Endothelial cell of umbilical vein (primary cell): Measurements from ENCODE around the gene STK38L. TPM values are rescaled to one million over a fixed set of nuclear protein-coding genes. Genes with fewer than 3 reads are reported as not detected.

Experiments
- BruUV-seq: library from RNA; stranded (reverse); fragments of 400-500 nt; replicated peaks from 2 replicates; lab custom pipeline; 2021; lab: Mats Ljungman, UMichigan
- CTCF ChIA-PET: fragments of 300-600, 350-600 bp; sonication (Branson Sonifier 250); formaldehyde crosslinking; loops from one replicate; lab custom pipeline; 2021; ENCODE audit warnings: antibody characterized with exemption, inconsistent platforms; lab: Charles Lee
- POLR2A ChIA-PET: fragments of 300-600, 350-600 bp; sonication (Branson Sonifier 250); formaldehyde crosslinking; loops from one replicate; lab custom pipeline; 2021; ENCODE audit warnings: antibody characterized with exemption, inconsistent platforms; lab: Charles Lee
- DNase-seq: peaks from one replicate; pipeline ENCODE4 v3.0.0-alpha.2; 2011; ENCODE audit warnings: low read depth, low spot score
- FAIRE-seq: peaks from 2 replicates; lab custom pipeline; 2011; peaks lifted over from hg19 to GRCh38; lab: Jason Lieb, UNC
- H2AFZ ChIP-seq: 2 replicates; pipeline ENCODE4 v1.6.0; 2012; ENCODE audit warnings: low read depth, low read length, control low read depth, inconsistent platforms
- H3K27ac ChIP-seq: 2 replicates; pipeline ENCODE4 v1.5.1; 2011; ENCODE audit warnings: low read depth, mild to moderate bottlenecking, control low read depth, low read length, moderate library complexity; ENCODE audit not compliant: insufficient read depth
- H3K27me3 ChIP-seq, 2 experiments: 2 replicates each; pipeline versions ENCODE4 v1.6.0 to v1.6.1; 2011; ENCODE audit warnings: low read length in 2 of 2, mixed read lengths in 1 of 2; ENCODE audit not compliant: control insufficient read depth in 2 of 2, insufficient read depth in 2 of 2
- H3K36me3 ChIP-seq, 2 experiments: 2 replicates in 1 of 2; 3 replicates in 1 of 2; pipeline ENCODE4 v1.5.1; 2011; ENCODE audit warnings: low read length in 2 of 2, mild to moderate bottlenecking in 1 of 2, moderate library complexity in 1 of 2; ENCODE audit not compliant: control insufficient read depth in 2 of 2, insufficient read depth in 2 of 2; ENCODE audit errors: extremely low read depth in 1 of 2
- H3K4me1 ChIP-seq: 3 replicates; pipeline ENCODE4 v1.5.1; 2011; ENCODE audit warnings: mild to moderate bottlenecking, low read length; ENCODE audit not compliant: control insufficient read depth, insufficient read depth; ENCODE audit errors: extremely low read depth
- H3K4me2 ChIP-seq: 2 replicates; pipeline ENCODE4 v1.6.1; 2011; ENCODE audit warnings: low read length, control low read depth, mixed read lengths; ENCODE audit not compliant: insufficient read depth
- H3K4me3 ChIP-seq, 3 experiments: fragments of 200-600 bp in 1 of 3; sonication (generic), shearing (Covaris generic) in 1 of 3; replicated peaks in 1 of 3; 2 replicates each; pipeline ENCODE4 v1.5.1; 2011 to 2016; ENCODE audit warnings: control low read depth in 3 of 3, low read length in 3 of 3, mild to moderate bottlenecking in 2 of 3, inconsistent platforms in 1 of 3, low read depth in 1 of 3, moderate library complexity in 1 of 3; ENCODE audit not compliant: insufficient read depth in 1 of 3
- H3K79me2 ChIP-seq: 2 replicates; pipeline ENCODE4 v1.6.0; 2012; ENCODE audit warnings: low read length, inconsistent platforms; ENCODE audit not compliant: control insufficient read depth, insufficient read depth
- H3K9ac ChIP-seq: replicated peaks from 2 replicates; pipeline ENCODE3; 2011; ENCODE audit warnings: low read length, control low read depth; ENCODE audit not compliant: insufficient read depth; ENCODE audit errors: extremely low read depth
- H3K9me1 ChIP-seq: replicated peaks from 3 replicates; pipeline ENCODE4 v1.6.0; 2011; ENCODE audit warnings: mild to moderate bottlenecking, low read length; ENCODE audit not compliant: control insufficient read depth, insufficient read depth; ENCODE audit errors: extremely low read depth
- H3K9me3 ChIP-seq: replicated peaks from 2 replicates; pipeline ENCODE4 v1.5.1; 2012; ENCODE audit warnings: low read length, inconsistent platforms; ENCODE audit not compliant: control insufficient read depth, insufficient read depth
- H4K20me1 ChIP-seq: replicated peaks from 2 replicates; pipeline ENCODE3; 2011; ENCODE audit warnings: mild to moderate bottlenecking, low read length; ENCODE audit not compliant: control insufficient read depth, insufficient read depth; ENCODE audit errors: extremely low read depth
- CTCF ChIP-seq, 2 donors: IDR thresholded peaks; 1 replicate in 1 of 2; 2 replicates in 1 of 2; pipeline ENCODE4 v1.5.1; 2011; ENCODE audit warnings: low read length in 2 of 2, mild to moderate bottlenecking in 2 of 2, moderate library complexity in 2 of 2, control low read depth in 1 of 2, inconsistent platforms in 1 of 2, low read depth in 1 of 2; ENCODE audit not compliant: insufficient read depth in 1 of 2; ENCODE audit errors: extremely low read depth in 1 of 2
- EZH2 ChIP-seq: IDR thresholded peaks from 2 replicates; pipeline ENCODE4 v1.6.1; 2012; ENCODE audit warnings: borderline replicate concordance, low read depth, mild to moderate bottlenecking, moderate library complexity, low read length, inconsistent platforms; ENCODE audit not compliant: severe bottlenecking
- FOS ChIP-seq: IDR thresholded peaks from 2 replicates; pipeline ENCODE4 v1.6.1; 2011; ENCODE audit warnings: mild to moderate bottlenecking, low read length, moderate library complexity, borderline replicate concordance; ENCODE audit not compliant: insufficient read depth
- GATA2 ChIP-seq: IDR thresholded peaks from 2 replicates; pipeline ENCODE4 v1.7.0; 2011; ENCODE audit warnings: low read depth, mild to moderate bottlenecking, moderate library complexity, mixed read lengths, low read length; ENCODE audit not compliant: insufficient read length, insufficient read depth
- JUN ChIP-seq: IDR thresholded peaks from 2 replicates; pipeline ENCODE4 v1.6.1; 2011; ENCODE audit warnings: borderline replicate concordance, low read depth; ENCODE audit not compliant: insufficient read length, insufficient read depth
- MAX ChIP-seq: IDR thresholded peaks from 2 replicates; pipeline ENCODE4 v1.6.1; 2011; ENCODE audit not compliant: insufficient read depth, insufficient read length
- MYC ChIP-seq: IDR thresholded peaks from one replicate; pipeline ENCODE4 v1.6.1; 2011; ENCODE audit warnings: mild to moderate bottlenecking, low read depth, low read length
- POLR2A ChIP-seq: IDR thresholded peaks from 2 replicates; pipeline ENCODE4 v1.6.1; 2012; ENCODE audit warnings: low read depth, mild to moderate bottlenecking, control low read depth, low read length
- POLR2AphosphoS5 ChIP-seq: IDR thresholded peaks from 2 replicates; pipeline ENCODE4 v1.6.1; 2012; ENCODE audit warnings: low read depth, mild to moderate bottlenecking, control low read depth, low read length, moderate library complexity; ENCODE audit not compliant: insufficient read depth
- dilution Hi-C: fragments of 300-500 bp; cut with MboI; formaldehyde crosslinking; loops from one replicate; pipeline ENCODE4 v1.15.0; 2019; ENCODE audit warnings: low sequenced_read_pairs; ENCODE audit not compliant: extremely low pct_ligation_motif_present
- intact Hi-C: fragments of 100-400 bp; cut with micrococcal nuclease; formaldehyde crosslinking; loops from one replicate; pipeline ENCODE4 v1.10.0; 2022
- polyA plus RNA-seq, 4 experiments: library from polyadenylated mRNA; depleted of rRNA in 3 of 4; stranded (reverse) in 3 of 4; unstranded in 1 of 4; fragments of >200 nt; gene quantifications; 2 replicates each; pipeline versions ENCODE4 v1.2.1 to v1.2.3, GENCODE V29; 2011 to 2012; ENCODE audit warnings: missing spikeins in 1 of 4
- total RNA-seq: library from RNA; stranded (reverse); gene quantifications from 2 replicates; pipeline ENCODE4 v1.2.3, GENCODE V29; 2021

STK38L gene
- total and polyA plus RNA-seq, 2 donors (not counting 3 experiments of a cell fraction or from before 2014, with no cell fraction given) = 14.7 to 58.4 TPM

- peak overlapping the region; percentile 92 for H3K4me2 ChIP-seq
- H3K36me3 ChIP-seq = no peaks in the 10 kb centered on the region
- no peaks in the 10 kb centered on the region for H4K20me1 ChIP-seq
- TSS peak; percentile 87 for BruUV-seq
- H3K9ac ChIP-seq = peak overlapping the region; percentile 57
- H3K79me2 ChIP-seq = peaks cover 2% of the 10 kb centered on the region
- DNase-seq = no peak
- peak overlapping the region in 1 of 3 experiments; percentile 40 for H3K4me3 ChIP-seq
- TF ChIP-seq FOS (no peak), JUN (no peak), POLR2A (no peak), POLR2AphosphoS5 (no peak), EZH2 (no peak), MYC (no peak), GATA2 (no peak), MAX (no peak)
- H3K4me1 ChIP-seq = peaks cover 34% of the 10 kb centered on the region
- ChIA-PET POLR2A (no interaction called here), CTCF (interaction anchor here (0.7 to 2.1 kb wide), 4 partner anchors 12 to 268 kb away, joined by 3 to 7 read pairs (median 5); partner anchors contain the start of gene STK38L)
- dilution Hi-C loops = no loop called here
- intact Hi-C loops = loop anchor here (1.0 to 2.0 kb wide), 2 partner anchors 8 to 39 kb away; partner anchors contain the start of gene STK38L
- no peaks in the 10 kb centered on the region for H3K9me3 ChIP-seq
- no peaks in the 10 kb centered on the region for H3K9me1 ChIP-seq
- H3K27me3 ChIP-seq = no peaks in the 10 kb centered on the region
- peak overlapping the region; percentile 86 for H3K27ac ChIP-seq
- FAIRE-seq = no peak
- H2AFZ ChIP-seq = no peak overlapping the region
These were observed 39.9 kb downstream of the STK38L start for GRCh38 chr12:27284021-27284420.

GRCh38 chr12:27284751-27285150 lies 40.7 kb downstream of the STK38L start:
- peak overlapping the region in 1 of 3 experiments; percentile 40 for H3K4me3 ChIP-seq
- no peaks in the 10 kb centered on the region for H3K36me3 ChIP-seq
- H3K27me3 ChIP-seq = no peaks in the 10 kb centered on the region
- H3K9ac ChIP-seq = peak overlapping the region; percentile 57
- DNase-seq (peak; percentile 92), FAIRE-seq (peak; percentile 72)
- H4K20me1 ChIP-seq = no peaks in the 10 kb centered on the region
- ChIA-PET CTCF (interaction anchor here (0.9 to 2.1 kb wide), 7 partner anchors 10 to 269 kb away, joined by 3 to 9 read pairs (median 6); partner anchors contain the start of gene STK38L), POLR2A (no interaction called here)
- H3K79me2 ChIP-seq = peaks cover 2% of the 10 kb centered on the region
- no peaks in the 10 kb centered on the region for H3K9me3 ChIP-seq
- H3K27ac ChIP-seq = peak overlapping the region; percentile 86
- intact Hi-C loops = loop anchor here (1.0 to 2.0 kb wide), 2 partner anchors 8 to 40 kb away; partner anchors contain the start of gene STK38L
- peaks cover 36% of the 10 kb centered on the region for H3K4me1 ChIP-seq
- H3K4me2 ChIP-seq = peak overlapping the region; percentile 92
- no TSS peak for BruUV-seq
- dilution Hi-C loops = no loop called here
- TF ChIP-seq MAX (no peak), JUN (peak; percentile 79), GATA2 (peak; percentile 13), CTCF (IDR thresholded peaks at IDR 0.05; ENCODE audit: extremely low read depth in 1 of 2, insufficient read depth in 1 of 2, low read depth in 1 of 2, low read length in 2 of 2) (no peak), EZH2 (no peak), FOS (peak; percentile 53), POLR2AphosphoS5 (no peak)
- H3K9me1 ChIP-seq = no peaks in the 10 kb centered on the region
- no peak overlapping the region for H2AFZ ChIP-seq
